ENCODE results near the gene CD93. TPM values are rescaled to one million over a fixed set of nuclear protein-coding genes. Genes with fewer than 3 reads are reported as not detected.

Gene CD93
- total and polyA plus RNA-seq, 7 donors = 7.7 to 35.7 (median 17.6) TPM

DNA sequence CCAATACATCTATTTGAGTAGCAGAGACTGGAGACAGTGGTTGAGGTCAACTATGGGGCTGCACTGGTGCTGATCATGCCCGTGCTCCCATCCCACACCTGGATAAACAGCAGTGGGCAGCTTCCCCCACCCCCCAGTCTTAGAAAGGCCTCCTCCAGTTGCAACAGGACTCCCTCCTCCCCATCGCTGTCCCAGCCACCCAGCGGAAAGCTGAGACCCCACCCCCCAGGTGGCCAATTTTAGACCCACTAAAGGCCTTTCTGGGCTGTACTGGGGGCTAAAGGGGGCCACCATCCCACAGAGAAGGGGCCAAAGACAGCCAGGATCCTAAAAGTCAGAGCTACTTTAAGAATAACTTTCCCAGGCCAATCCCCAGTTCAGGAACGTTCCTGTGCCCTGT, 52.2 kb downstream of the CD93 start:
- no peak for ATAC-seq
- TF ChIP-seq, protein P1, sequence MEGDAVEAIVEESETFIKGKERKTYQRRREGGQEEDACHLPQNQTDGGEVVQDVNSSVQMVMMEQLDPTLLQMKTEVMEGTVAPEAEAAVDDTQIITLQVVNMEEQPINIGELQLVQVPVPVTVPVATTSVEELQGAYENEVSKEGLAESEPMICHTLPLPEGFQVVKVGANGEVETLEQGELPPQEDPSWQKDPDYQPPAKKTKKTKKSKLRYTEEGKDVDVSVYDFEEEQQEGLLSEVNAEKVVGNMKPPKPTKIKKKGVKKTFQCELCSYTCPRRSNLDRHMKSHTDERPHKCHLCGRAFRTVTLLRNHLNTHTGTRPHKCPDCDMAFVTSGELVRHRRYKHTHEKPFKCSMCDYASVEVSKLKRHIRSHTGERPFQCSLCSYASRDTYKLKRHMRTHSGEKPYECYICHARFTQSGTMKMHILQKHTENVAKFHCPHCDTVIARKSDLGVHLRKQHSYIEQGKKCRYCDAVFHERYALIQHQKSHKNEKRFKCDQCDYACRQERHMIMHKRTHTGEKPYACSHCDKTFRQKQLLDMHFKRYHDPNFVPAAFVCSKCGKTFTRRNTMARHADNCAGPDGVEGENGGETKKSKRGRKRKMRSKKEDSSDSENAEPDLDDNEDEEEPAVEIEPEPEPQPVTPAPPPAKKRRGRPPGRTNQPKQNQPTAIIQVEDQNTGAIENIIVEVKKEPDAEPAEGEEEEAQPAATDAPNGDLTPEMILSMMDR (IDR thresholded peaks at IDR 0.05) = no peak
- H3K27me3 ChIP-seq (ENCODE audit: insufficient read depth in 3 of 3, low read length in 2 of 3) = peaks cover 0 to 35% (median 4%) of the 10 kb centered on the region in 3 donors
- H3K36me3 ChIP-seq (ENCODE audit: insufficient read depth in 1 of 2, low read depth in 1 of 2) = no peaks in the 10 kb centered on the region
- no peaks in the 10 kb centered on the region for H3K4me1 ChIP-seq
- no peak overlapping the region for H3K27ac ChIP-seq
- no peaks in the 10 kb centered on the region for H3K9me3 ChIP-seq
- WGBS, 3 donors = 80 to 89% (median 89%) methylated on average over 4 of the region's 4 CpGs
- DNase-seq = no peak
- no peak overlapping the region for H3K4me3 ChIP-seq
- intact Hi-C loops (cut with DNase I) = loop anchor here in 1 of 2 donors (10.0 kb wide), 1 partner anchor 79 kb away; no protein-coding TSS in a partner anchor

DNA sequence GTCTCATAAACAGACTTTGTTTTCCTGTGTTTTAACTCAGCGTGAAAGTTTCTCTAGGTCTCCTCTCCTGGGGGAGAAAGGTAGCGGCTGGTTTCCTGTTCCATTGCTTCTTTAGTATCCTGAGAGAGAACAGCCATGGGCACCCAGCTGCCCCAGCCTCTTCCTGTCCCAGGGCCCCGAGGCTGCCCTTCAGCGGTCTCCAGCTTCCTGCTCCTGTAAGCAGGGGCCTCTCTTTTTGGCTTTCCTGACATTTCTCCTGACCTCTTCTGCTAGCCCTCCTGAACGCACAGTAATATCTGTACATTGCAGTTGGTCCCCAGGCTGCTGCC, 53.4 kb downstream of the CD93 start:
- peaks cover 0 to 29% (median 4%) of the 10 kb centered on the region in 3 donors for H3K27me3 ChIP-seq (ENCODE audit: insufficient read depth in 3 of 3, low read length in 2 of 3)
- TF ChIP-seq, protein P1 (IDR thresholded peaks at IDR 0.05) = no peak
- no peaks in the 10 kb centered on the region for H3K4me1 ChIP-seq
- H3K9me3 ChIP-seq = no peaks in the 10 kb centered on the region
- WGBS, 3 donors = 69 to 85% (median 78%) methylated on average over 5 of the region's 5 CpGs
- intact Hi-C loops (cut with DNase I) = loop anchor here in 1 of 2 donors (10.0 kb wide), 1 partner anchor 78 kb away; no protein-coding TSS in a partner anchor
- H3K27ac ChIP-seq = no peak overlapping the region
- no peak overlapping the region for H3K4me3 ChIP-seq
- ATAC-seq (no peak), DNase-seq (no peak)
- no peaks in the 10 kb centered on the region for H3K36me3 ChIP-seq (ENCODE audit: insufficient read depth in 1 of 2, low read depth in 1 of 2)

DNA sequence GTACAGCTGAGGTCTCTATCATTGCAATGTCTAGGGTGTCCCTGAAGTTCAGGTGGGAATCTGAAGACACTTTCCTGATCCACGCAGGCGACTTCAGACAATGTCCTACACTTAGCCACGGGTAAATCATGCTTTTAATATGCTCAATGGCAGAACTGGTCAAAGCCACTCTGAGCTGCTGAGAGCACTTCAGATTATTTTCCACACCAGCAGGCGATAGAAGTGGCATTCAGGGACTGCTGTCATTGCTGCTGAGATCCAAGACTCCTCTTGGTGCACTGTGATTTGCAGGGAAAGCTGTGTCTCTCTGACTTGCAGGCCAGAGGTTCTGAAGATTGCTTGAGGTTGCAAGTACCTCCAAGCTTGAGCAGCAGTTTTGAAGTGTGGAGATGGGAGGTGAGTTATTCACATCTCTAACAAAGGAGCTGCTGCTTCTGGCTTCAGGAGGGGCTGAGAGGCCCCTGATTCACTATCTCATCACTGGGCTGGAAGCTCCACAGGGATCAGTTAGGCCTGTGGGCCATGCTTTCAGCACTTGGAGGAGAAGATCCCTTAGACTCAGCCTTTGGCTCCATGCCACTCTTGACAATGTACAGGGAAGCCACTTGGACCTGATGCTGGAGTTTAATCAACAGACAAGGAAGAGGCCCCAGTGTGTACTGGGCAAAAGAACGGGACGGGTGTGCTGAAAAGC, 53.9 kb downstream of the CD93 start:
- Histone ChIP-seq H3K27me3 (ENCODE audit: insufficient read depth in 3 of 3, low read length in 2 of 3) (peaks cover 0 to 26% (median 4%) of the 10 kb centered on the region in 3 donors), H3K36me3 (ENCODE audit: insufficient read depth in 1 of 2, low read depth in 1 of 2) (no peaks in the 10 kb centered on the region), H3K4me3 (no peak overlapping the region), H3K27ac (no peak overlapping the region), H3K9me3 (no peaks in the 10 kb centered on the region), H3K4me1 (no peaks in the 10 kb centered on the region)
- 83 to 94% (median 88%) methylated on average over 6 of the region's 6 CpGs for WGBS, 3 donors
- no peak for ATAC-seq
- DNase-seq = no peak
- TF ChIP-seq, protein P1 (IDR thresholded peaks at IDR 0.05) = no peak
- intact Hi-C loops (cut with DNase I) = loop anchor here in 1 of 2 donors (10.0 kb wide), 1 partner anchor 77 kb away; no protein-coding TSS in a partner anchor

DNA sequence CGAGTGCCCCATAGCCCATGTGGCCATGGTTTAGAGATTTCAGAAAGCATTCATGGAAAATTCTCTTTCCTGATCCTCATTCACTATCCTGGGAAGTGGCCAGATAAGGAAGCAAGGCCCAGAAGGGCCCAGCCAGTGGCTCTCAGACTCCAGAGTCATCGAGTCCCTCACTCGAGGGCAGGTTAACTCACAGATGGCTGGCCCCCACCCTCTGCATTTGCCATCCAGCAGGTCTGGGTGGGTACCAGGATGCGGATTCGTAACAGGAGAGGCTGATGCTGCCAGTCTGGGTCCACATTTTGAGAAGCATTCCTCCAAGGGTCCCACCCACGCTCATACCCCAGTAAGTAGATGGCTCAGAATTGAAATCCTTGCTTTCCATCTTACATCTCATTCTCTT, 54.8 kb downstream of the CD93 start:
- ATAC-seq = no peak
- peaks cover 0 to 24% (median 3%) of the 10 kb centered on the region in 3 donors for H3K27me3 ChIP-seq (ENCODE audit: insufficient read depth in 3 of 3, low read length in 2 of 3)

More for the DNA sequence above, 54.8 kb downstream of the CD93 start:
- no peaks in the 10 kb centered on the region for H3K4me1 ChIP-seq
- no peak for DNase-seq
- WGBS, 3 donors = 95 to 99% (median 95%) methylated on average over 6 of the region's 6 CpGs
- no peaks in the 10 kb centered on the region for H3K9me3 ChIP-seq
- H3K36me3 ChIP-seq (ENCODE audit: insufficient read depth in 1 of 2, low read depth in 1 of 2) = no peaks in the 10 kb centered on the region
- TF ChIP-seq, protein P1 (IDR thresholded peaks at IDR 0.05) = no peak
- H3K4me3 ChIP-seq = no peak overlapping the region
- intact Hi-C loops (cut with DNase I) = loop anchor here in 1 of 2 donors (10.0 kb wide), 1 partner anchor 77 kb away; no protein-coding TSS in a partner anchor
- no peak overlapping the region for H3K27ac ChIP-seq

Other genes with a start within 250 kb of the CD93 start
- not detected for gene SSTR4, start 51.0 kb downstream of the CD93 start, total RNA-seq
- gene SSTR4, start 51.0 kb downstream of the CD93 start, polyA plus RNA-seq = not detected
- 10 to 100 TPM in 3 of 4 donors, 1 to 10 TPM in 1; 6.5 to 75.3 (median 55.2) TPM for gene THBD, start 36.7 kb downstream of the CD93 start, total RNA-seq
- gene THBD, start 36.7 kb downstream of the CD93 start, polyA plus RNA-seq = 100 to 1,000 TPM in 1 of 3 donors, 10 to 100 TPM in 2; 10.8 to 604 (median 12.9) TPM

Data from psoas muscle (tissue), 8 donors.